GM19463 (cell line): ENCODE measurements around the gene ZNF823.
"Not testable (repeated sequence)": the region's sequence is repeated elsewhere in the genome, so short reads cannot be mapped to it uniquely, and the experiment has no call there.

ENCODE experiments used
- ATAC-seq: cut with Tn5 transposase; IDR thresholded peaks from one replicate; pipeline ENCODE4 v1.9.1; 2021; ENCODE audit warnings: mild to moderate bottlenecking, moderate library complexity; ENCODE audit not compliant: unreplicated experiment

ZNF823 gene

DNA sequence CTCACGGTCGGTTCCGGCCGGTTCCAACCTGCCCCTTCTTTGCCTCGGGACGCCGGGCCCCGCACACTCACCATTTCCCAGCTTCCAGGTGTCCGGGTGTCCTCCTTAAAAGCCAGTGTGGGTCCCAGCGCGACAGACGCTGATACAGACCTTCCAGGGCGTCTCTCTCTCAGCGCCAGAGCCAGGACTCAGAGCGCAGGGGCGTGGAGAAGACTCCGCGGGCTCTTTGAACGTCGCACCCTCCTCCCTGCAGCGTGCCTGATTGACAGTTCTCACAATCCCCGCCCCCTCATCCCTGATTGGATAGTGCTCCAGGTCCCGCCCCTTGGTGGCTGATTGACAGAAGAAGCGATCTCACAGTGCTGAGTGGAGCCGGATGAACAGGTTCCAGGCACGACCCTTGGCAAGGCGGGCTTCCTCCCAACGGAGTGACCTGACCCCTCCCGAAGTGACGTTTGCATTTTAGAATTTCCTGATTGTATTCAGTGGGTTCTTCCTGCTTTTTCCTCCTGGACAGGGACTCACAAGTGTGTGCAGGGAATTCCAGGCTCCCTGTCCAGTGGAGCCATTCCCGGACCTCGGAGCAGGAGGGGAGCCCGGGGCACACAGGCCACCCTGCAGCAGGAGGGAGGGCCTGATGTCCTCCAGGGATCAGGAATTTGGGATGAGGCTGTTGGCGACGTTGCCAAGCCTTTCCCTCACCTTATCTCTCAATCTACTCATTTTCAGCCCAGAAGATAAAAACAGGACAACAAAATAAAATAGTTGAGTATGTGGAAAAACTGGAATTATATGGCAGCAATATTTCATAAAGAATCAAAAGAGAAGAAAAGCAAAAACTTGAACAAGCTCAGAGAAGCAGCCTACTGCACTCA is at the start of gene ZNF823:
ZNF823 (minus strand) TSS at position 201 of the 875 bp plus-strand sequence; CDS start at position 74, 127 bp downstream.
- peak; percentile 94 for ATAC-seq

- no peak for ATAC-seq
Observed at GRCh38 chr19:11787536-11787935, 48.8 kb upstream of the ZNF823 start.

DNA sequence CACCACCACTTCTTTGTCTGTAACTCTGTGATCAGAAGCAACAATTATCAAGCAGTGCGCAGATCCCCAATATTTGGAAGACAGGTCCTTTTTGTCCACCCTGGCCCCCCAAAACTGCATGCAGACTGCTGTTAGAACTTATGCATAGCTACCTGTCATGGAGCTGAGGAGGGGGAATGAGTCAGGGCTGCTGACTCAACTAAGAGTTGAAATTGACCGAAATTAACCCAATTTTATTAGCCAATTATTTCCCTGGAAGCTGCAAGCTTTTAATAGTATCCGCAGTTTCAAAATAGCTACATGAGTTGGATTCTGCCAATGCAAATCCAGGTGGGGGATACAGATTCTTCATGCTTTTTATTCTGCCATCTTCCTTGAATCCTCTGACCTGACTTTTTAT is 45.6 kb upstream of the ZNF823 start:
- ATAC-seq: no peak

DNA sequence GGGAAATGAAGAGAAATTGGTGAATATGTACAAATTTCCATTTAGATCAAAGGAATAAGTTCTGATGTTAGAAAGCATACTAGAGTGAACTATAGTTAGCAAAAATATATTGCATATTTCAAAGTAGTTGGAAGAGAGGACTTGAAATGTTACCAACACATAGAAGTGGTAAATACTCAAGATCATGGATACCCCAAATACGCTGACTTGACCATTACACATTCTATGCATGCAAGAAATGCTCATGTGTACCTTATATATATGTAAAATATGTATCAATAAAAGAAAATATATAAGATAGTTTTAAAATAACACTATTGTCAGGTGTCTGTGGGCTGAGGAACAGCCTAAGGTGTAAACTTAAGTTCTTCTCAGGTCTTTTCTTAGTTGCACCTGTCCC is 45.0 kb upstream of the ZNF823 start:
- ATAC-seq: no peak

DNA sequence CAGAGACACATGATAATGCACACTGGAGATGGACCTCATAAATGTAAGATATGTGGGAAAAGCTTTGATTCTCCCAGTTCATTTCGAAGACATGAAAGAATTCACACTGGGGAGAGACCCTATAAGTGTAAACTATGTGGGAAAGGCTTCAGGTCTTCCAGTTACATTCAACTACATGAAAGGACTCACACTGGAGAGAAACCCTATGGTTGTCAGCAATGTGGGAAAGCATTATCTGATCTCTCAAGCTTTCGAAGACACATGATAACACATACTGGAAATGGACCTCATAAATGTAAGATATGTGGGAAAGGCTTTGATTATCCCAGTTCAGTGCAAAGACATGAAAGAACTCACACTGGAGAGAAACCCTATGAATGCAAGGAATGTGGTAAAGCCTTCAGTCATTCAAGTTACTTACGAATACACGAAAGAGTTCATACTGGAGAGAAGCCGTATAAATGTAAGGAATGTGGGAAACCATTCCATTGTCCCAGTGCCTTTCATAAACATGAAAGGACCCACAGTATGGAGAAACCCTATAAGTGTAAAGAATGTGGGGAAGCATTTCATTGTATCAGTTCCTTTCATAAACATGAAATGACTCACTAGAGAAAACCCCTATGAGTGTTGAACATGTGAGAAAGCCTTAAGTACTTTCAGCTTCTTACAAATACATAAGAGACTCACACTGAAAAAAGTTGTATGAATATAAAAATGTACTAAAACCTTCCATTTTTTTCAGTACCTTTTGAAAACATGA is 42.7 kb upstream of the ZNF823 start:
- no peak for ATAC-seq

- ATAC-seq: no peak
Observed at GRCh38 chr19:11780431-11781020, 41.8 kb upstream of the ZNF823 start.

- ATAC-seq: not testable (repeated sequence)
Observed at GRCh38 chr19:11776669-11777068, 37.9 kb upstream of the ZNF823 start.

- ATAC-seq: not testable (repeated sequence)
Observed at GRCh38 chr19:11771520-11771919, 32.8 kb upstream of the ZNF823 start.

DNA sequence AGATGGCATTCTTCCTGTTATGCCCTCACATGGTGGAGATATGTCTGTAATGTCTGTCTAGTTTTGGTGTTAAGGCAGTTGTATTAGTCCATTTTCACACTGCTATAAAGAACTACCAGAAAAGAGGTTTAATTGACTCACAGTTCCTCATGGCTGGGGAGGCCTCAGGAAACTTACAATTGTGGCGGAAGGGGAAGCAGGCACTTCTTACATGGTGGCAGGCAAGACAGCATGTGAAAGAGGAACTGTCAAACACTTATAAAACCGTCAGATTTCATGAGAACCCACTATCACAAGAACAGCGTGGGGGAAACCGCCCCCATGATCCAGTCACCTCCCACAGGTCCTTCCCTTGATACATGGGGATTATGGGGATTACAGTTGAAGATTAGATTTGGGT is 31.2 kb upstream of the ZNF823 start:
- ATAC-seq: no peak

DNA sequence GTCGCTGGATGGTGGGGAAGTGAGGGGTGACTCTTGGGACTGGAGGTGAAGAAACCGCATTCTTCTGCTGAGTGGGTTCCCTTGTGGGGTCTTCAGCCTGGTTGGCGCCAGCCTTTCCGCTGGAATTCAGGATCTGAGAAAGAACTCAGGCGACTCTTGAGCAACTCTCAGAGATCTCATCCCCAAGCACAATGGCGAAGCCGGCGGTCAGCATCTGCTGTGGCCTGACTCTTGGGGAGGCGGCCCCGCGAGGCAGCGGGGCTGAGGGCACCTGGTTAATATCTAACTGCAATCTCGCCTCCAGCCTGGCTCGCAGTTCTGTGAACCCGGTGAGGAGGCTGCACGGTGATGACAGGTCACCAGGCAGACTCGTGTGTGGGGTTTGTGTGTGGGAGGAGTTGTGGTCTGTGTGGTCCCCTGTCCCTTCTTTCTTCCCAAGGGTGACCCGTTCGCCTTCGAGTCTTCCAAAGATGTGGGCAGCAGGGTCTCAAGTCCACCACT is 28.9 kb upstream of the ZNF823 start:
- ATAC-seq: no peak

DNA sequence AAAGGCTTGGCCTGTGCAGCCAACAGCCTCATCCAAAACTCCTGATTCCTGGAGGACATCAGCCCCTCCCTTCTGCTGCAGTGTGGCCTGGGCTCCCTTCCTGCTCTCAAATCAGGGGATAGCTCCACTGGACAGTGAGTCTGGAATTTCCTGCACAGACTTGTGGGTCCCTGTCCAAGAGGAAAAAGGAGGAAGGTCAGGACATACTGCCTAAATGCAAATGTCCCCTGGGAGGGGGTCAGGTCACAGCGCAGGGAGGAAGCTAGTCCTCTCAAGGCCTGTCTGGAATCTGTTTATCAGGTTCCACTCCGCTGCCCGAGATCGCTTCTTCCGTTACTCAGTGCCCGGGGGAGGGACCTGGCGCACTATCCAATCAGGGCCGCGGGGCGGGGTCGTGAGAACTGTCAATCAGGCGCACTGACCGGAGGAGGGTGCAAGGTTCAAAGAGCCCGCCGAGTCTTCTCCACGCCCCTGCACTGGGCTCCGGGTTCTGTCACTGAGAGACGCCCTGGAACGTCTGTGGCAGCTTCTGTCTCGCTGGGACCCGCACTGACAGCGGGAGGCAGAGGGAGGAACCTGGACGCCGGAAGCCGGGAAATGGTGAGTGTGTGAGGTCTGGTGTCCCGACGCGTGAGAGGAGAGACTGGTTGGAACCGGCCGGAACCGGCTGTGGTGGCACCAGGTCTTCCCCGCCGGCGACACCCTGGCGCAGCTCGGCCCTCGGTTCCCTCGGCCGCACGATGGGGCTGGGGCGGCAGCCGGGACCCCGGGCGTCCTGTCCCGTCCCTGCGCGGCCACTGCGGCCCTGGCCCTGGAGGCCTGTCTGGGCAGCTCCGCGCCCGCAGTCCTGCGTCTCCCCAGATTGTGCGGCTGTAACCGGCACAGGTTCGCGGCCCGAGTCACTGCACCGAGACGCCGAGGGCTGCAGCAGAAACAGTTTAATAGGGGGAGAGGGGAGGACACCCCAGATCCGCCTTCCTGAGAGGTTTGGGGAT is 28.1 kb upstream of the ZNF823 start, which contains the start of gene ZNF441:
ZNF441 (plus strand) TSS at position 404 of the 995 bp plus-strand sequence; CDS start at position 598, 194 bp downstream.
- peak; percentile 98 for ATAC-seq

- no peak for ATAC-seq
Observed at GRCh38 chr19:11763611-11764010, 24.9 kb upstream of the ZNF823 start.

DNA sequence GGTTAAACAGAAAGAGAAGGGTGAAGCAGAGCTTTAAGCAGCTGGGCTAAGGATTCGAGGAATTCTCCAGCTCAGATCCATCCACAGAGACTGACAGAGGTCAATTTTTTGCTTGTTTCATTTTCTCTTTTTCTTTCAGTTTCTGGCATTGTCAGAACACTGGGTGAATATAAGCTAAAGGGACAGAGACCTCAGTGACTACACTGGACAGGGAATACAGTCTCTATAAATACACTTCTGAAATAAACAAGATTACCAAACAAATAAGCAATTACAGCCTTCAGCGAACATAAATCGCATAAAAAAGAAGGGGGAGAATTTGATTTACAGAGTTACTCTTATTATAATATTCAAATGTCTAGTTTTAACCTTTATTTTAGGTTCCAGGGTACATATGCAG is 24.4 kb upstream of the ZNF823 start:
- ATAC-seq: no peak

DNA sequence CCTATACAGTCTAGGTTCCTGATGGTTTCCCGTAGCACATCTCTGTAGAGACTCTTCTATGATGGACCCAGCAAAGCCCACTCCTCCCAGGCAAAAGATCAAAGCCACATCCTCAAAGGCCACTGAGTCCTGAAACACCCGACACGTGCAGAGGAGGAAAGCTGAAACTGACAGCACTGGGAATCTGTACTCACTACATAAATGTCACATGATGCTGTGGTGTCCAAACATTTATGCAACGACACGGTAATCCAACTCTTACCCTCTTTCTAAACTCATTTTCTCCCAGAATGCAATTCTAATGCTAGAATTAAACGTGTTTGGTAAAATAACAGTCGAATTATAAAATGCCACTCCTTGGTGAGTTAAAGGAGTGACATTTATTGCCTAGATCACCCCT is 21.1 kb upstream of the ZNF823 start:
- no peak for ATAC-seq

DNA sequence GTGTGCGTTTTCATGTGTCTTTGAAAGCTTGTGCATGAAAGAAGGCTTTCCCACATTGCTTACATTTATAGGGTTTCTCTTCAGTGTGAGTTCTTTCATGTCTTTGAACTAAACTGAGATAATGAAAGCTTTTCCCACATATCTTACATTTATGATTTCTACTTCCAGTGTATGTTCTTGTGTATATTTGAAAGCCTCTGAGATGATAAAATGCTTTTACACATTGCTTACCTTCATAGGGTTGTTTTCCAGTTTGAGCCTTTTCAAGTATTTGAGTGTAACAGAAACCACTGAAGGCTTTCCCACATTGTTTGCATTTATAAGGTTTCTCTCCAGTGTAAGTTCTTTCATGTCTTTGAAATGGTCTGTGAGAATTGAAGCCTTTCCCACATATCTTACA is 18.2 kb upstream of the ZNF823 start:
- no peak for ATAC-seq

GRCh38 chr19:11754663-11755062 is 15.9 kb upstream of the ZNF823 start:
- no peak for ATAC-seq

- ATAC-seq: no peak
Observed at GRCh38 chr19:11752244-11752736, 13.5 kb upstream of the ZNF823 start.

- no peak for ATAC-seq
Observed at GRCh38 chr19:11749751-11750150, 11.0 kb upstream of the ZNF823 start.

GRCh38 chr19:11747277-11747676 is 8.5 kb upstream of the ZNF823 start:
- ATAC-seq: no peak

DNA sequence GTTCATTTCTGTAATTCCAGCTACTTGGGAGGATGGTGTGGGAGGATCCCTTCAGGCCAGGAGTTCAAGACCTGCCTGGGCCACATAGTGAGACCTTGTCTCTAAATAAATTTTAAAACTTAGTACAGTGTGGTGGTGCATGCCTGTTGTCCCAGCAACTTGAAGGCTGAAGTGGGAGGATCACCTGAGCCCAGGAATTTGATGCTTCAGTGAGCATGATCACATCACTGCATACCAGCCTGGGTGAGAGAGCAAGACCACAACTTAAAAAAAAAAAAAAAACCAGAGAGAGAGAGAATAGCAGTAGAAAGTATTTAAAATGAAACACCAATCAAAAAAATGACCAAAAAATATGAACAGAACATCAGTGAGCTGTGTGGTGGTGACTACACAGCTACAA is 7.1 kb upstream of the ZNF823 start:
- no peak for ATAC-seq
